Muscle of arm (tissue), 14 donors: ENCODE measurements around the gene C1QL4. TPM values are rescaled to one million over a fixed set of nuclear protein-coding genes. Genes with fewer than 3 reads are reported as not detected.
"Not testable (repeated sequence)": the region's sequence is repeated elsewhere in the genome, so short reads cannot be mapped to it uniquely, and the experiment has no call there.

Experiments used
- DNase-seq: peaks from one replicate; pipeline ENCODE4 v3.0.0-alpha.2; 2013
- long read RNA-seq, 11 donors: transcript quantifications; one replicate each; lab custom pipeline, GENCODE V29; 2026
- polyA plus RNA-seq, 12 donors: library from polyadenylated mRNA; unstranded; fragments of 120-200 nt; gene quantifications; one replicate each; pipeline ENCODE4 v1.2.1, GENCODE V29; 2013; ENCODE audit not compliant: insufficient read length in 12 of 12

C1QL4 gene
- under 1 TPM in 2 of 12 donors, not detected in 10; 0.08 to 0.10 TPM for polyA plus RNA-seq
- long read RNA-seq, donor 1, result 0 reads
- long read RNA-seq, donor 2, result 0 reads
- long read RNA-seq, donor 3, result 0 reads
- long read RNA-seq, donor 4, result 0 reads
- long read RNA-seq, donor 5, result 0 reads
- long read RNA-seq, donor 6, result 0 reads
- long read RNA-seq, donor 7, result 0 reads
- long read RNA-seq, donor 8, result 0 reads
- long read RNA-seq, donor 9, result 0 reads
- long read RNA-seq, donor 10, result 0 reads
- long read RNA-seq, donor 11, result 0 reads

GRCh38 chr12:49336645-49337584, at the start of gene C1QL4:
TSS of gene C1QL4 (minus strand) at chr12:49337188. CDS start at chr12:49336477, 711 bp downstream.
- DNase-seq, result peak; percentile 70

GRCh38 chr12:49380184-49380583, 43.2 kb upstream of the C1QL4 start:
- not testable (repeated sequence) for DNase-seq

DNA sequence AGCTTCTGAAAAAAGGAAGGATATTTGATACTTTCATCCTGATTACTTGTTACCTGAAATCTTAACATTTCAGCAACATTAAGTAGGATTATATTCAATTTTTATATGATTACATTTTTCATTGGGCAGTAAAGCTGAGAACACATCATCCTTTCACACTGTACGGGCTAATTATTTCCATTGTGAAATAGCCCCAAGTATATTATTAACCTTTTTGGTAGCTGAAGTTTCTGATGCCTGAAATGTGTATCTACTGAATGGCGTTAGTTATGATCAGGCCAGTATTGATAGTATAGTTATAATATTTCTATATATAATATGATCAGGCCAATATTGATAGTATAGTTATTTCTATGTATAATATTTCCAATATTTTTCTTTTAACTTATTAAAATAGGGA, 40.4 kb upstream of the C1QL4 start:
- no peak for DNase-seq

- DNase-seq, result no peak
Observed at GRCh38 chr12:49375406-49375805, 38.4 kb upstream of the C1QL4 start.

GRCh38 chr12:49370539-49370938, 33.6 kb upstream of the C1QL4 start:
- no peak for DNase-seq

DNA sequence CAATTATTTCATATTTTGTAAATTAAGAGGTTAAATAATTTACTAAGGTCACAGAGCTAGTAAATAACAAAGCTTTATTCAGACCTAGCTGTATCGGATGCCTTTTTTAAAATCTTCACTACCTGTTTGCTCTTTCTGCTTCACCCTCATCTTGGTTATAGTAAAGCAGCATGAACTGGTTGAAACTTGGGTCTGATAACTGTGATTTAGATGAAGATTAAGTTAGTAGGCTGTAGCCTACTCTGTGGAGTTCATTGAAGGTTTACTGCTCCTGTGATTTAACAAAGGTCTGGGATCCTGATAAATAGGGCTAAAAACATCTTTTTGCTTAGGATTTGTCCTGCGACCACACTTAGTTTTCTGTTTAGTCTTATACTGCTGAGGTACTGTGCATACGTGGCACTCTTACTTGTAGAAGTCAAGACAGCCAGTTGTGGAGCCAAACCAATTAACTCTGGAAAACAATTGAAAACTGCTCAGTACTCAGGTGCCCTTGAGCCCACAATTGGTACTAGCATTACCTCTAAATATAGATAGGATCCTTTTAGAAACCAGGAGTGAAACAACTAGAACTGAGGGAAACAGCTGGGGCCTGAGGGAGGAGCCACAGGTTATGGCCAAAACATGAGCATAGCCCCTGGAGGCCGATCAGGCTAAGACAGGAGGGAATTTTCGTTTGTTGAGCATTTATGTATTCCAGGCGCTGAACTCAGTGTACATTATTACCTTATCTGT, 32.6 kb upstream of the C1QL4 start:
- DNase-seq, result peak; percentile 63

DNA sequence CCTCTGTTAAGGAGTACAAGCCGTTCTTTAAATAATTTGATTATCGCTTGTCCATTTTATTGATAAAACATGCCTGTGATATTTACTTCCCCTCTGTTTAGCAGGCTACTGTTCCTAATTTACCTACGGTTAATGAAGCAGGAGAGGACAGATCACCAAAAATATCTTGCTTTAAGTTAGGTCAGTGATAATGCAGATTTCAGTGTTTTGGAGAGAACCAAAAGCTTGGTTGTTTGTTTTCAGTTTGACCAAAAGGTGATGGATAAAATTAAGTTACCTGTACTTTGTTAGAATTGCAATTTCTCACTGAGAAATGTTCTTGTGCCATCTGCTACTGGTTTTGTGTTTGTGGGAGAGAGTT, 31.2 kb upstream of the C1QL4 start:
- DNase-seq, result no peak

GRCh38 chr12:49367381-49368239, 30.6 kb upstream of the C1QL4 start, which contains the start of gene SPATS2:
TSS of gene SPATS2 (plus strand) at chr12:49367462. CDS start at chr12:49461013, 93,551 bp downstream.
- peak; percentile 66 for DNase-seq

DNA sequence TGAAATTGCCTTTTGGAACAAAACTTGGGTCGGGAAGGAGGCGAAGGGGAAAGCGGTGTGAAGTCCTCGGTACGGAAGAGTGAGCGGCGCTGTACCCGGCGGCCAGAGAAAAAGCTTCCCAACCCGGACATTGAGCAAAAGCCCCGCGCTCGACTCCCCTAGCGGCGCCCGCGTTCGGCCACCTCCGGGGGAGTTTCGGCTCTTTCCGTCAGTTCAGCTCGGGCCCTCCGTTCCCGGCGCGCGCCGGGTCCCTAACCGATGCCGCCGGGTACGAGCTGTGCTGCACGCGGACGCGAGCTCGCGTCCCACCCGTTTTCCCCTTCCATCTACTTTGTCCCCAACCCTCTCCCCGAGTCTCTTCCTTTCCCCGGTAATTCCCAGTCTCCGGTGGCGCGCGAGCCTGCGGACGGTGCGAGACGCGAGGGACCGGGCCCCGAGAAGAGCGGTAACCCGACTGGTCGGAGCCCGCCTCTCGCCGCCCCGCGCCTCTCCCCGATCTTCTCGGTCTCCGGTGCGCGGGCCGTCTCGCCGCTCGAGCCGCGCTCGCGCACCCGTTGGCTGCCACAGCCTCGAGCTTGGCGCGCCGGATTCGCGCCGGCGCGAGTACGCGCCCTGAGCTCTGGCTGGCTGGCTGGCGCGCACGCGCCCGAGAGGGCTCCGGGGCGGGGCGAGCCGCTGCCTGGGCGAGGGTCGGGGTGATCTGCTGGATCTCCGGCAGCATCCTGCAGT, 29.8 kb upstream of the C1QL4 start:
- DNase-seq, result peak; percentile 94

DNA sequence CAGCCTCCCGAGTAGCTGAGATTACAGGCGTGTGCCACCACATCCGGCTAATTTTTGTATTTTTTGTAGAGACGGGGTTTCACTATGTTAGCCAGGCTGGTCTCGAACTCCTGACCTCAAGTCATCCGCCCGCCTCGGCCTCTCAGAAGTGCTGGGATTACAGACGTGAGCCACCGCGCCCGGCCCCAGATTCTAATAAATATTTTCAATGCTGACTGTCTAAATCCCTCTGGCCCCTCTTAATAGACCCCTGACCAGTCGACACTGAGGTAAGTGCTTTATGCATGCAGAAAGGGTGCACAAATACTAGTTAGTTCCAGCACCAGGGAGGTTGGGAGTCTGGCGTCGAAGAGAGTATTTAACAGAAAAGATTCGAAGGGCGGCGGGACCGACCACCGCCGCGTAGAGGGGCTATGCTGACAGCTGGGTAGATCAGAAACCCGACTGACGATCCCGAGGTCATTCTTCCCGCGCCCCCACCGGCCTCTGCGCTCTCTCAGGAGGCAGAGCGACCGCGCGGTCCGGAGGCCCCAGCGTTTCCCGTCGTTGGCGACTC, 29.2 kb upstream of the C1QL4 start:
- no peak for DNase-seq

GRCh38 chr12:49365542-49365941, 28.6 kb upstream of the C1QL4 start:
- no peak for DNase-seq

DNA sequence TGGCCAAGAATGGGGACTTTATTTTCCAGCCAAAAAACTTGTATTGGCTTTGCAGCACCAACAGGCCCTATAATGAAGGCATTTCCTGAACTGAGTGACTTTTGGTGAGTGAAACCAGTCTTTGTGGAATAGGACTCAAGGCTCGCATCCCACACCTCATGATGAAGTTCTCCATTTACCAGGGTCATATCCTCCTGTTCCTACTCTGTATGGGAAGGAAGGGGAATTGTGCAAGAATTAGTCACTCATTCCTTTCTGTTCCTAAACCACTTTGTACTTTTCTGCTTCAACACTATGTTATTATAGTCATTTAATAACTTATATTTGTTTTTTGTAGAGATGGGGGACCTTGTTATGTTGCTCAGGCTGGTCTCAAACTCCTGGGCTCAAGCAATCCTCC, 28.0 kb upstream of the C1QL4 start:
- DNase-seq, result no peak

- no peak for DNase-seq
Observed at GRCh38 chr12:49362077-49362476, 25.1 kb upstream of the C1QL4 start.

GRCh38 chr12:49359671-49360070, 22.7 kb upstream of the C1QL4 start:
- DNase-seq, result no peak

DNA sequence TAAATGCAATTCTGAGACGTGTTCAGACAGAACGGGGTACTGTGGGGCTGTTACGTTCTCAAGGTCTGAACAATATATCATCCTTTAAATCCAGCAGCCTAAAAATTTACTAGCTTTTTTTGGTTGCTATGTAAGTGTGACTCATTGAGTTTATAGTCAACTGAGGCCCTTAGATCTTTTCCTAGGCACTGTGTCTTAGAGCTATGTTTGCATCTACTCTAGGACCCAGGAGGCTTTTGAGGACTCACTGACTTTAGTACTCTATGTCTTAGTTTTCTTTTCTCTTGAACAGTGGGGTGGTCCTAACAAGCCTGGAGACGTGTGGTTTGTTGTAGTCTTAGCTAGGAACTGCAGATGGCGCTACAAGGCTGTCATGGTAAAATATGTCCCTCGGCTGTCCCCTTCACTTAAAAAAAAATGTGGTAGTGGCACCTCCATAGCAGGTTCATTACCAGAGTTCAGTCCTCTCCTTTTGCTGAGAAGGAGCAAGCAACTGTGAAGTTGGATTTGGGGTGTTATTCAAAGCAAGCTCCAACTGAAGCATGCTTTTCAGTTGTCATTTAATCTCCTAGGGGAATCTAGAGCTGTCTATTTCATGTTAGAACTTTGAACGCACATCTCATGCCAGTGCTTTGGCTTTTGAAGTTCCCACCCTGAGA, 21.6 kb upstream of the C1QL4 start:
- DNase-seq, result peak; percentile 69

DNA sequence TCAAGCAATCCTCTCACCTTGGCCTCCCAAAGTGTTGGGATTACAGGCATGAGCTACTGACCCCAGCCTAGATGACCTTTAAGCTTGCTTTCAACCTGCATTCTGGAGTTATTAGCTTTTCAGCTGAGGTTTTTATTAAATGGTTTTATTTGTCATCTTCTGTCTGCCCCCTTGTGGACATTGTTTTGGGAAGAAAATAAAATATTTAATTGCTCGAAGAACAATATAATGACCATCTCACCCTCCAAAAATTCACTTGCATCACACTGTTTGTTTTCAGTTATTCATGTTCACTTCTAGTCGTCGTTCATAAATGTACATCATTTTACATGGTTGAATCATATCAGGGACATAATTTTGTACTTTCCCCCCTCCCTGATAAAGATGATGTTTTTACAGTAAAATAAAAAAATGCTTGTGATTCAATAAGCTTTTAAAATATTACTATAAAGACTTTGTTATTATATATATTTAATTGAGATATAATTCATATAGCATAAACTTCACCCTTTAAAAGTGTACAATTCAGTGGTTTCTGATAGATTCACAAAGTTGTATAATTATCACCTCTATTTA, 20.2 kb upstream of the C1QL4 start:
- DNase-seq, result no peak

- no peak for DNase-seq
Observed at GRCh38 chr12:49355913-49356312, 18.9 kb upstream of the C1QL4 start.

GRCh38 chr12:49352351-49352750, 15.4 kb upstream of the C1QL4 start:
- DNase-seq, result no peak

DNA sequence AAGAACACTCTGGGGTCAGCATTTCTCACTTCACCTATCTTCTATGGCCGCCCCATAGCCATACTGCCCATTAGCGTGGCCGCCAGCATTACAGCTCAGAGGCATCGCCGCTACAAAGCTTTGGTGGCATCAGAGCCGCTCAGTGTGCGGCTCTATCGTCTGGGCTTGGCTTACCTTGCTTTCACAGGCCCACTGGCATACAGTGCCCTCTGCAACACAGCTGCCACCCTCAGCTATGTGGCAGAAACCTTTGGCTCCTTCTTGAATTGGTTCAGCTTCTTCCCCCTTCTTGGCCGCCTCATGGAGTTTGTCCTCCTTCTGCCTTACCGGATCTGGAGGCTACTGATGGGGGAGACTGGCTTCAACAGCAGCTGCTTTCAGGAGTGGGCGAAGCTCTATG, 12.3 kb upstream of the C1QL4 start:
- DNase-seq, result no peak
